HepG2 (cell line): ENCODE measurements around the gene C4orf54. TPM values are rescaled to one million over a fixed set of nuclear protein-coding genes. Genes with fewer than 3 reads are reported as not detected.

Experiments used
- ATAC-seq: fragments of 200-7000 bp; cut with Tn5 transposase; 3 replicates; pipeline ENCODE4 v1.9.1; 2020; ENCODE audit warnings: mild to moderate bottlenecking, moderate library complexity
- BruUV-seq: library from RNA; stranded (reverse); fragments of 400-500 nt; replicated peaks from 2 replicates; lab custom pipeline; 2021; lab: Mats Ljungman, UMichigan
- CTCF ChIA-PET: fragments of 300-600 bp; formaldehyde crosslinking; extraction: SDS; loops from one replicate; lab custom pipeline; 2021; ENCODE audit warnings: low total read pairs, inconsistent platforms, low intra/inter-chr PET ratio; lab: Yijun Ruan, JAX
- POLR2A ChIA-PET: fragments of 350-600 bp; sonication (Branson Sonifier 250); formaldehyde crosslinking; loops from one replicate; lab custom pipeline; 2020; ENCODE audit warnings: antibody characterized with exemption, inconsistent platforms; lab: Yijun Ruan, JAX
- DNase-seq: peaks from one replicate; pipeline ENCODE4 v3.0.0-alpha.2; 2015; ENCODE audit warnings: low spot score
- FAIRE-seq: peaks from 3 replicates; lab custom pipeline; 2011; peaks lifted over from hg19 to GRCh38; lab: Jason Lieb, UNC
- H2AFZ ChIP-seq: one replicate; pipeline ENCODE4 v1.6.1; 2011; ENCODE audit warnings: low read length, inconsistent platforms
- H3K27ac ChIP-seq: fragments of 300-600 bp; 3 replicates; pipeline ENCODE4 v1.8.0; 2011; ENCODE audit warnings: mixed run types, mild to moderate bottlenecking, mixed read lengths, low read length, inconsistent platforms; ENCODE audit not compliant: insufficient read depth; ENCODE audit errors: extremely low read length
- H3K27me3 ChIP-seq, 2 experiments: fragments of 200-600 bp in 1 of 2; 2 replicates in 1 of 2; 3 replicates in 1 of 2; pipeline versions ENCODE4 v1.6.0 to v1.8.0; 2011; ENCODE audit warnings: low read length in 2 of 2, mild to moderate bottlenecking in 2 of 2, moderate library complexity in 2 of 2, inconsistent platforms in 1 of 2; ENCODE audit not compliant: insufficient read depth in 2 of 2, control insufficient read depth in 1 of 2
- H3K36me3 ChIP-seq, 2 experiments: fragments of 200-600 bp in 1 of 2; replicated peaks in 1 of 2; 2 replicates in 1 of 2; 3 replicates in 1 of 2; pipeline versions ENCODE4 v1.5.1 to v1.8.0; 2011; ENCODE audit warnings: low read length in 2 of 2, inconsistent platforms in 1 of 2; ENCODE audit not compliant: insufficient read depth in 2 of 2, control insufficient read depth in 1 of 2
- H3K4me1 ChIP-seq: 2 replicates; pipeline ENCODE4 v1.5.1; 2012; ENCODE audit warnings: low read length, inconsistent platforms; ENCODE audit not compliant: insufficient read depth
- H3K4me2 ChIP-seq: 2 replicates; pipeline ENCODE4 v1.6.0; 2011; ENCODE audit warnings: low read depth, low read length, inconsistent platforms
- H3K4me3 ChIP-seq, 3 experiments: fragments of 200-600 bp in 1 of 3; sonication (generic), shearing (Covaris generic) in 1 of 3; replicated peaks in 1 of 3; 2 replicates each; pipeline ENCODE4 v1.5.1; 2011 to 2016; ENCODE audit warnings: low read length in 3 of 3, inconsistent platforms in 2 of 3, low read depth in 2 of 3, mild to moderate bottlenecking in 2 of 3, control low read depth in 1 of 3, mixed read lengths in 1 of 3; ENCODE audit not compliant: insufficient read depth in 1 of 3
- H3K79me2 ChIP-seq: one replicate; pipeline ENCODE4 v1.6.1; 2011; ENCODE audit warnings: low read length, inconsistent platforms; ENCODE audit not compliant: insufficient read depth
- H3K9ac ChIP-seq: 2 replicates; pipeline ENCODE4 v1.6.0; 2011; ENCODE audit warnings: mild to moderate bottlenecking, low read depth, low read length, inconsistent platforms; ENCODE audit not compliant: insufficient read depth
- H3K9me3 ChIP-seq: 2 replicates; pipeline ENCODE4 v1.5.1; 2012; ENCODE audit warnings: mild to moderate bottlenecking, low read length
- H4K20me1 ChIP-seq: 2 replicates; pipeline ENCODE4 v1.6.0; 2011; ENCODE audit warnings: inconsistent platforms, mild to moderate bottlenecking, low read length, moderate library complexity; ENCODE audit not compliant: insufficient read depth
- MTA1 ChIP-seq: sonication (generic); formaldehyde crosslinking; IDR thresholded peaks from 2 replicates; pipeline ENCODE4 v1.4.0; 2020; ENCODE audit warnings: missing genetic modification reagents, mild to moderate bottlenecking, borderline replicate concordance
- WGBS: methylation state at CpG from one replicate; pipeline ENCODE4 v1.1.6; 2017; ENCODE audit warnings: low lambda C conversion rate; 5-methylcytosine and 5-hydroxymethylcytosine counted together
- in situ Hi-C: cut with HindIII; loops from 2 replicates; pipeline ENCODE4 v1.10.0; 2017; ENCODE audit warnings: low pct_unique_long_range_greater_than_20kb; ENCODE audit not compliant: extremely low pct_ligation_motif_present
- intact Hi-C: fragments of 100-400 bp; cut with micrococcal nuclease; formaldehyde crosslinking; loops from one replicate; pipeline ENCODE4 v1.10.0; 2022; ENCODE audit not compliant: unreplicated experiment
- polyA plus RNA-seq, 8 experiments: library from polyadenylated mRNA; depleted of rRNA in 3 of 8; stranded (reverse) in 7 of 8; unstranded in 1 of 8; fragments of >200 nt; fragmentation: Illumina TruSeq in 4 of 8; extraction: Trizol in 4 of 8; gene quantifications; 2 replicates each; pipeline versions ENCODE4 v1.2.1 to v1.2.3, GENCODE V29; 2011 to 2016; ENCODE audit warnings: low read depth in 4 of 8, missing spikeins in 1 of 8, mixed read lengths in 1 of 8; ENCODE audit not compliant: insufficient read depth in 1 of 8
- total RNA-seq, 5 experiments: library from RNA; depleted of rRNA; stranded (reverse); fragments of >200 nt; fragmentation: Illumina TruSeq; extraction: Trizol; gene quantifications; 2 replicates each; pipeline ENCODE4 v1.2.3, GENCODE V29; 2016; ENCODE audit warnings: low read depth in 1 of 5
- TF ChIP-seq, protein P1 (sequence below): sonication (generic); formaldehyde crosslinking; IDR thresholded peaks from 2 replicates; pipeline ENCODE4 v1.4.0; 2020; ENCODE audit warnings: missing genetic modification reagents
- TF ChIP-seq, protein P2 (sequence below): sonication (generic); formaldehyde crosslinking; IDR thresholded peaks from 2 replicates; pipeline ENCODE4 v1.9.0; 2021; ENCODE audit warnings: missing genetic modification reagents, mild to moderate bottlenecking, borderline replicate concordance
- TF ChIP-seq, protein P3 (sequence below): sonication (generic); formaldehyde crosslinking; IDR thresholded peaks from 2 replicates; pipeline ENCODE4 v1.4.0; 2020; ENCODE audit warnings: missing genetic modification reagents, borderline replicate concordance

Gene C4orf54
- total and polyA plus RNA-seq, 2 of the 13 experiments (the other 11 are each of a cell fraction or from before 2014, with no cell fraction given): not detected

DNA sequence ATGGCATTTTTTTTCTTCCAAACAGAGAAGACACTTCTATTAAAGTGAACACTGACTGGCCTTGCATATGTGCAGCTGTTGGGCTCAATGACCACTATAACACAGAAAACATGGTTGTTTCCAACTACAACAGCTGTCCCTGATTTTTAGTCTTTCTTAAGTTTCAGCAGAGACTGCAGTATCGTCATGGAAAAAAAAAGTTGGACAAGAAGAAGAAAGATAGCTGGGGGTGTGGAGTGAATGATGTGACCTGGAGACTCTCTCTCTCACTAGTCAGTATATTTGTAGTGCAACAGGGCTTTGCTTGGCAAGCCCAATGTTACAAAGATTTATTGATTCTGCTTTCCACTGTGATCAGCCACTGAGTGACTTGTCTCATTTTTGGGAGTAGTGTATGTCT, 29.5 kb upstream of the C4orf54 start:
- CTCF ChIA-PET: no interaction called here
- no peak overlapping the region for H2AFZ ChIP-seq
- in situ Hi-C loops (no loop called here), intact Hi-C loops (no loop called here)
- H3K4me2 ChIP-seq: no peak overlapping the region
- ATAC-seq (no peak), FAIRE-seq (no peak), DNase-seq (no peak)
- no peaks in the 10 kb centered on the region for H4K20me1 ChIP-seq
- no peaks in the 10 kb centered on the region for H3K9me3 ChIP-seq
- no peaks in the 10 kb centered on the region for H3K4me1 ChIP-seq
- no peaks in the 10 kb centered on the region for H3K79me2 ChIP-seq
- TF ChIP-seq, protein P1, sequence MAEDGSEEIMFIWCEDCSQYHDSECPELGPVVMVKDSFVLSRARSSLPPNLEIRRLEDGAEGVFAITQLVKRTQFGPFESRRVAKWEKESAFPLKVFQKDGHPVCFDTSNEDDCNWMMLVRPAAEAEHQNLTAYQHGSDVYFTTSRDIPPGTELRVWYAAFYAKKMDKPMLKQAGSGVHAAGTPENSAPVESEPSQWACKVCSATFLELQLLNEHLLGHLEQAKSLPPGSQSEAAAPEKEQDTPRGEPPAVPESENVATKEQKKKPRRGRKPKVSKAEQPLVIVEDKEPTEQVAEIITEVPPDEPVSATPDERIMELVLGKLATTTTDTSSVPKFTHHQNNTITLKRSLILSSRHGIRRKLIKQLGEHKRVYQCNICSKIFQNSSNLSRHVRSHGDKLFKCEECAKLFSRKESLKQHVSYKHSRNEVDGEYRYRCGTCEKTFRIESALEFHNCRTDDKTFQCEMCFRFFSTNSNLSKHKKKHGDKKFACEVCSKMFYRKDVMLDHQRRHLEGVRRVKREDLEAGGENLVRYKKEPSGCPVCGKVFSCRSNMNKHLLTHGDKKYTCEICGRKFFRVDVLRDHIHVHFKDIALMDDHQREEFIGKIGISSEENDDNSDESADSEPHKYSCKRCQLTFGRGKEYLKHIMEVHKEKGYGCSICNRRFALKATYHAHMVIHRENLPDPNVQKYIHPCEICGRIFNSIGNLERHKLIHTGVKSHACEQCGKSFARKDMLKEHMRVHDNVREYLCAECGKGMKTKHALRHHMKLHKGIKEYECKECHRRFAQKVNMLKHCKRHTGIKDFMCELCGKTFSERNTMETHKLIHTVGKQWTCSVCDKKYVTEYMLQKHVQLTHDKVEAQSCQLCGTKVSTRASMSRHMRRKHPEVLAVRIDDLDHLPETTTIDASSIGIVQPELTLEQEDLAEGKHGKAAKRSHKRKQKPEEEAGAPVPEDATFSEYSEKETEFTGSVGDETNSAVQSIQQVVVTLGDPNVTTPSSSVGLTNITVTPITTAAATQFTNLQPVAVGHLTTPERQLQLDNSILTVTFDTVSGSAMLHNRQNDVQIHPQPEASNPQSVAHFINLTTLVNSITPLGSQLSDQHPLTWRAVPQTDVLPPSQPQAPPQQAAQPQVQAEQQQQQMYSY (CRISPR knock-in tag): no peak
- no peak for TF ChIP-seq MTA1 (CRISPR knock-in tag)
- TF ChIP-seq, protein P2, sequence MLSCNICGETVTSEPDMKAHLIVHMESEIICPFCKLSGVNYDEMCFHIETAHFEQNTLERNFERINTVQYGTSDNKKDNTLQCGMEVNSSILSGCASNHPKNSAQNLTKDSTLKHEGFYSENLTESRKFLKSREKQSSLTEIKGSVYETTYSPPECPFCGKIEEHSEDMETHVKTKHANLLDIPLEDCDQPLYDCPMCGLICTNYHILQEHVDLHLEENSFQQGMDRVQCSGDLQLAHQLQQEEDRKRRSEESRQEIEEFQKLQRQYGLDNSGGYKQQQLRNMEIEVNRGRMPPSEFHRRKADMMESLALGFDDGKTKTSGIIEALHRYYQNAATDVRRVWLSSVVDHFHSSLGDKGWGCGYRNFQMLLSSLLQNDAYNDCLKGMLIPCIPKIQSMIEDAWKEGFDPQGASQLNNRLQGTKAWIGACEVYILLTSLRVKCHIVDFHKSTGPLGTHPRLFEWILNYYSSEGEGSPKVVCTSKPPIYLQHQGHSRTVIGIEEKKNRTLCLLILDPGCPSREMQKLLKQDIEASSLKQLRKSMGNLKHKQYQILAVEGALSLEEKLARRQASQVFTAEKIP (CRISPR knock-in tag): no peak
- TF ChIP-seq, protein P3, sequence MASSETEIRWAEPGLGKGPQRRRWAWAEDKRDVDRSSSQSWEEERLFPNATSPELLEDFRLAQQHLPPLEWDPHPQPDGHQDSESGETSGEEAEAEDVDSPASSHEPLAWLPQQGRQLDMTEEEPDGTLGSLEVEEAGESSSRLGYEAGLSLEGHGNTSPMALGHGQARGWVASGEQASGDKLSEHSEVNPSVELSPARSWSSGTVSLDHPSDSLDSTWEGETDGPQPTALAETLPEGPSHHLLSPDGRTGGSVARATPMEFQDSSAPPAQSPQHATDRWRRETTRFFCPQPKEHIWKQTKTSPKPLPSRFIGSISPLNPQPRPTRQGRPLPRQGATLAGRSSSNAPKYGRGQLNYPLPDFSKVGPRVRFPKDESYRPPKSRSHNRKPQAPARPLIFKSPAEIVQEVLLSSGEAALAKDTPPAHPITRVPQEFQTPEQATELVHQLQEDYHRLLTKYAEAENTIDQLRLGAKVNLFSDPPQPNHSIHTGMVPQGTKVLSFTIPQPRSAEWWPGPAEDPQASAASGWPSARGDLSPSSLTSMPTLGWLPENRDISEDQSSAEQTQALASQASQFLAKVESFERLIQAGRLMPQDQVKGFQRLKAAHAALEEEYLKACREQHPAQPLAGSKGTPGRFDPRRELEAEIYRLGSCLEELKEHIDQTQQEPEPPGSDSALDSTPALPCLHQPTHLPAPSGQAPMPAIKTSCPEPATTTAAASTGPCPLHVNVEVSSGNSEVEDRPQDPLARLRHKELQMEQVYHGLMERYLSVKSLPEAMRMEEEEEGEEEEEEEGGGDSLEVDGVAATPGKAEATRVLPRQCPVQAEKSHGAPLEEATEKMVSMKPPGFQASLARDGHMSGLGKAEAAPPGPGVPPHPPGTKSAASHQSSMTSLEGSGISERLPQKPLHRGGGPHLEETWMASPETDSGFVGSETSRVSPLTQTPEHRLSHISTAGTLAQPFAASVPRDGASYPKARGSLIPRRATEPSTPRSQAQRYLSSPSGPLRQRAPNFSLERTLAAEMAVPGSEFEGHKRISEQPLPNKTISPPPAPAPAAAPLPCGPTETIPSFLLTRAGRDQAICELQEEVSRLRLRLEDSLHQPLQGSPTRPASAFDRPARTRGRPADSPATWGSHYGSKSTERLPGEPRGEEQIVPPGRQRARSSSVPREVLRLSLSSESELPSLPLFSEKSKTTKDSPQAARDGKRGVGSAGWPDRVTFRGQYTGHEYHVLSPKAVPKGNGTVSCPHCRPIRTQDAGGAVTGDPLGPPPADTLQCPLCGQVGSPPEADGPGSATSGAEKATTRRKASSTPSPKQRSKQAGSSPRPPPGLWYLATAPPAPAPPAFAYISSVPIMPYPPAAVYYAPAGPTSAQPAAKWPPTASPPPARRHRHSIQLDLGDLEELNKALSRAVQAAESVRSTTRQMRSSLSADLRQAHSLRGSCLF (CRISPR knock-in tag): no peak
- H3K36me3 ChIP-seq: no peaks in the 10 kb centered on the region
- 0% methylated on average over 1 of the region's 1 CpG for WGBS
- no peak overlapping the region for H3K9ac ChIP-seq
- no peak overlapping the region for H3K27ac ChIP-seq
- BruUV-seq: no TSS peak
- no peaks in the 10 kb centered on the region for H3K27me3 ChIP-seq
- POLR2A ChIA-PET: no interaction called here
- H3K4me3 ChIP-seq: no peak overlapping the region
